Activated CD4-positive, alpha-beta T cell treated with anti-CD3 and anti-CD28 coated beads, Interleukin-2, amount 50 U/mL, for 1 hour (primary cell): ENCODE measurements around the gene EFHB.
A peak's percentile ranks its signal among the peaks of the same experiment; 100 is the strongest.
"Not testable (repeated sequence)": the region's sequence is repeated elsewhere in the genome, so short reads cannot be mapped to it uniquely, and the experiment has no call there.

Experiments
- DNase-seq: peaks from one replicate; pipeline ENCODE4 v3.0.0-alpha.2; 2020

The EFHB gene

GRCh38 chr3:19931180-19931692 lies 2.8 kb downstream of the EFHB start:
- no peak for DNase-seq

GRCh38 chr3:19920401-19921080 lies 13.5 kb downstream of the EFHB start:
- DNase-seq = no peak

GRCh38 chr3:19917167-19917566 lies 16.9 kb downstream of the EFHB start:
- no peak for DNase-seq

- DNase-seq = no peak
These were observed 22.6 kb downstream of the EFHB start for GRCh38 chr3:19911452-19911851.

GRCh38 chr3:19907523-19907922 lies 26.5 kb downstream of the EFHB start:
- no peak for DNase-seq

- DNase-seq = no peak
These were observed 30.4 kb downstream of the EFHB start for GRCh38 chr3:19903649-19904048.

GRCh38 chr3:19901918-19902317 lies 32.1 kb downstream of the EFHB start:
- DNase-seq = no peak

- DNase-seq = no peak
These were observed 32.7 kb downstream of the EFHB start for GRCh38 chr3:19901337-19901736.

GRCh38 chr3:19899833-19900232 lies 34.2 kb downstream of the EFHB start:
- not testable (repeated sequence) for DNase-seq

- no peak for DNase-seq
These were observed 34.8 kb downstream of the EFHB start for GRCh38 chr3:19899264-19899663.

GRCh38 chr3:19898721-19899120 lies 35.3 kb downstream of the EFHB start:
- no peak for DNase-seq

- no peak for DNase-seq
These were observed 42.3 kb downstream of the EFHB start for GRCh38 chr3:19891740-19892139.

- DNase-seq = no peak
These were observed 45.4 kb downstream of the EFHB start for GRCh38 chr3:19888428-19889152.

- DNase-seq = not testable (repeated sequence)
These were observed 46.9 kb downstream of the EFHB start for GRCh38 chr3:19887122-19887521.

- no peak for DNase-seq
These were observed 47.6 kb downstream of the EFHB start for GRCh38 chr3:19886404-19886803.

- DNase-seq = no peak
These were observed 48.5 kb downstream of the EFHB start for GRCh38 chr3:19885468-19885867.

- no peak for DNase-seq
These were observed 52.2 kb downstream of the EFHB start for GRCh38 chr3:19881852-19882251.

- DNase-seq = no peak
These were observed 53.0 kb downstream of the EFHB start for GRCh38 chr3:19881036-19881435.

GRCh38 chr3:19877656-19878055 lies 56.4 kb downstream of the EFHB start:
- DNase-seq = no peak

- DNase-seq = peak; percentile 20
These were observed 67.2 kb downstream of the EFHB start for GRCh38 chr3:19866751-19867347.

GRCh38 chr3:19855318-19855717 lies 78.7 kb downstream of the EFHB start:
- not testable (repeated sequence) for DNase-seq

GRCh38 chr3:19846609-19847008 lies 87.4 kb downstream of the EFHB start:
- not testable (repeated sequence) for DNase-seq
